Measurements from ENCODE around the gene TRAPPC3. TPM values are rescaled to one million over a fixed set of nuclear protein-coding genes. Genes with fewer than 3 reads are reported as not detected.

TRAPPC3 gene
- total RNA-seq, 1 donor from 2014 or later = 95.9 TPM

GRCh38 chr1:36137226-36137625 is 12.1 kb downstream of the TRAPPC3 start:
- no peak overlapping the region for H3K4me3 ChIP-seq (ENCODE audit: low read depth, low read length)
- no peak for DNase-seq (ENCODE audit: low read depth)
- TF ChIP-seq, protein P1, sequence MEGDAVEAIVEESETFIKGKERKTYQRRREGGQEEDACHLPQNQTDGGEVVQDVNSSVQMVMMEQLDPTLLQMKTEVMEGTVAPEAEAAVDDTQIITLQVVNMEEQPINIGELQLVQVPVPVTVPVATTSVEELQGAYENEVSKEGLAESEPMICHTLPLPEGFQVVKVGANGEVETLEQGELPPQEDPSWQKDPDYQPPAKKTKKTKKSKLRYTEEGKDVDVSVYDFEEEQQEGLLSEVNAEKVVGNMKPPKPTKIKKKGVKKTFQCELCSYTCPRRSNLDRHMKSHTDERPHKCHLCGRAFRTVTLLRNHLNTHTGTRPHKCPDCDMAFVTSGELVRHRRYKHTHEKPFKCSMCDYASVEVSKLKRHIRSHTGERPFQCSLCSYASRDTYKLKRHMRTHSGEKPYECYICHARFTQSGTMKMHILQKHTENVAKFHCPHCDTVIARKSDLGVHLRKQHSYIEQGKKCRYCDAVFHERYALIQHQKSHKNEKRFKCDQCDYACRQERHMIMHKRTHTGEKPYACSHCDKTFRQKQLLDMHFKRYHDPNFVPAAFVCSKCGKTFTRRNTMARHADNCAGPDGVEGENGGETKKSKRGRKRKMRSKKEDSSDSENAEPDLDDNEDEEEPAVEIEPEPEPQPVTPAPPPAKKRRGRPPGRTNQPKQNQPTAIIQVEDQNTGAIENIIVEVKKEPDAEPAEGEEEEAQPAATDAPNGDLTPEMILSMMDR (conservative IDR thresholded peaks at IDR 0.05; ENCODE audit: low read depth, low read length) = no peak

DNA sequence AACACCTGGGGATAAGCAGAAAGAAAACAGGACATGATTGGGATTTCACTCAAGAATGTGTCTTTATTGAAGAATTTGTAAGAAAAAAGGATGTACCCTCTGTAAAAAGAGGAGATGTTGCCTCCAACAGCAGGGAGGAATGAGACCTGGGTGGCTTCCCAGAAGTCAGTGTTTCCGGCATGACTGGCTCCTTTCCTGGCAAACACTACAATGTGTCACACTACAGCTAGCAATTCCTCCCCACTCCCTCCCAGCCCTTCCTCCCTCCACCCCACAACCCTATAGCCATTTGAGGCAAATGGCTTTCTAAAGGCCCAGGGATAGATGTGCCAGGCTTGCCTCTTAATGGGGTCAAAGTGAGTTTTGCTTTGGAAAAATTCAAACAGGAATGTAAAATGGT is 12.8 kb downstream of the TRAPPC3 start:
- TF ChIP-seq, protein P1 (conservative IDR thresholded peaks at IDR 0.05; ENCODE audit: low read depth, low read length) = no peak
- no peak overlapping the region for H3K4me3 ChIP-seq (ENCODE audit: low read depth, low read length)
- DNase-seq (ENCODE audit: low read depth) = no peak

GRCh38 chr1:36135796-36136195 is 13.5 kb downstream of the TRAPPC3 start:
- TF ChIP-seq, protein P1 (conservative IDR thresholded peaks at IDR 0.05; ENCODE audit: low read depth, low read length) = no peak
- no peak overlapping the region for H3K4me3 ChIP-seq (ENCODE audit: low read depth, low read length)
- no peak for DNase-seq (ENCODE audit: low read depth)

GRCh38 chr1:36135330-36135667 is 14.0 kb downstream of the TRAPPC3 start:
- H3K4me3 ChIP-seq (ENCODE audit: low read depth, low read length) = no peak overlapping the region
- TF ChIP-seq, protein P1 (conservative IDR thresholded peaks at IDR 0.05; ENCODE audit: low read depth, low read length) = no peak
- DNase-seq (ENCODE audit: low read depth) = no peak

DNA sequence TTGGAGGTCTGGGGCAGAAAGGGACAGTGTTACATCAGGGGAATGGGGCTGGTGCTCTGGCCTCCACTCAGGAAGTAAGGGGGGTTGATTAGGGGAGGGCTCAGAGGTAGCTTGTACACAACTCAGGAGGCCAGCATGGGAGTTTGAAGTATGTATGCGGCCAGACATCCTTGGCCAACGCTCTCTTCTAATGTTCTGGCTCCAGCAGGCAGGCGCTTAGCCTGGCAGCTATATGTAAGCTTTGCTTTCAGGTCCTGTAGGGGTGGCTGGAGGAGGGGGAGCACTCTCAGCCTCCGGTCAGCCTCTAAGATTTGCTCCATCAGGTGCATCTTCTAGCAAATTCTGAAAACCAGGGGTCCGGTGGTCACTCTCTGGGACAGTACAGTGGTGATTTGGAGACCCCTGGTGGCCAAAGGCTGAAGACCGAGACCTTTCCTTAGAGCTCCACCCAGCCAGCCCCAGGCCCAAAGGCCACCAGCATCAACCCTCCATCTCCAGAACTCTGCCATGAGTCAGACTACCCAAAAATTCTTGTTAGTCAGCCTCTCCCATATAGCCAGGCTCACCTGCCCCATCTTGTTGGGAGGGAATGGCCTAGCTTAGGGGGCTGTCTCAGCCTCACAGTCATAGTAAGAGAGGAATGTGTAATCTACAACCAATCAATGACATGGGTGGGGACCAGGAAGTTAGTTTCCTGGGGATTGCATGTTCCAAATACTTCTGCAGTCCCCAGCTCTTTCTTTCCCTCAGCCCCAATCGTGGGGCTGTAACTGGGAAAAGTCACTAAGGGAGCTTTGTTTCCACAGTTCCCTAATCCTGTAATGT is 14.6 kb downstream of the TRAPPC3 start:
- H3K4me3 ChIP-seq (ENCODE audit: low read depth, low read length) = no peak overlapping the region
- TF ChIP-seq, protein P1 (conservative IDR thresholded peaks at IDR 0.05; ENCODE audit: low read depth, low read length) = peak; percentile 69
- DNase-seq (ENCODE audit: low read depth) = no peak

DNA sequence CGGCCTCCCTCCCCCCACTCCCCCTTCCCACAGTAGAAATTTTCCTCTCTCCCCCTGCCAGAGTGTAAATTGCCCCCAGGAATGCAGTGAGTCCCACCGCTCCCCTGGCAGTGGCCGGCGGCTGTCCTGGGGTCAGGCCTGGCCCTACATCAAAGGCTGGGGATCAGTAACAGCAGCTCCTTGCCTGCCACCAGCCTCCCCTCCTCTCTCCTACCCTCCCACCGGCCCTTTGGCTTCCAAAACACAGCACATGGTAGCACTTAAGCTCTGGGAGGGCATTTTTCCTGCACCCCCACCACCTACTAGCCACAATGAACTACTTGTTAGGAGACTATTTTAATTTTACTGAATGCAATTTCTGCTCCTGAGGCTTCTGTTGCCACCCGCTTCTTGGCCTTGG is 15.3 kb downstream of the TRAPPC3 start:
- TF ChIP-seq, protein P1 (conservative IDR thresholded peaks at IDR 0.05; ENCODE audit: low read depth, low read length) = no peak

DNA sequence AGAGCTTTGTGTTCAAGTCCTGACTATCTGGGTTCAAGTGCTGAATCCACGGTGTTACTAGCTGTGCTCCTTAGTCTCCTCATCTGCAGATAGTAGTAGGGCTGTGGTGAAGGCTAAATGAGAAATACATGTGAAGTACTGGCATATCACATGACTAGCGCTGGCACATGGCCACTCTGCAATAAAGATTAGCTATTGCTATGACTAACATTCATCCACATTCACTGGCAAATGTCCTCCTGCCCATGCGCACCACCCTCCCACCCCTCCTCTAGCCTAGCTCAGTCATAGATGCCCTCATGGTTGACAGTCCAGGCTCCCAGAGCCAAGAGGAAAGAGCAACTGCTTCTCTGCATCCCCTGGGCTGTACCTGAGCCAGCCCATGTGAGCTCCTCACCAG is 15.8 kb downstream of the TRAPPC3 start:
- peak; percentile 84 for DNase-seq (ENCODE audit: low read depth)
- TF ChIP-seq, protein P1 (conservative IDR thresholded peaks at IDR 0.05; ENCODE audit: low read depth, low read length) = no peak

More for the DNA sequence above, 15.3 kb downstream of the TRAPPC3 start:
- DNase-seq (ENCODE audit: low read depth) = no peak
- no peak overlapping the region for H3K4me3 ChIP-seq (ENCODE audit: low read depth, low read length)

More for the DNA sequence above, 15.8 kb downstream of the TRAPPC3 start:
- no peak overlapping the region for H3K4me3 ChIP-seq (ENCODE audit: low read depth, low read length)

Data from epithelial cell of proximal tubule (primary cell).